Nephron (organoid): Measurements from ENCODE around the gene GSN.
A peak's percentile ranks its signal among the peaks of the same experiment; 100 is the strongest.

Experiments used
- H3K27ac Mint-ChIP-seq, 3 experiments: 2 replicates each; pipeline ENCODE4 v1.8.0; 2020; ENCODE audit warnings: mixed read lengths in 3 of 3, mild to moderate bottlenecking in 2 of 3, moderate library complexity in 1 of 3
- H3K27me3 Mint-ChIP-seq: 2 replicates; pipeline ENCODE4 v1.8.0; 2021; ENCODE audit warnings: low read depth, mild to moderate bottlenecking, moderate library complexity, mixed read lengths
- H3K36me3 Mint-ChIP-seq: 2 replicates; pipeline ENCODE4 v1.8.0; 2020; ENCODE audit warnings: low read depth, mixed read lengths
- H3K4me1 Mint-ChIP-seq: 2 replicates; pipeline ENCODE4 v1.8.0; 2020; ENCODE audit warnings: mixed read lengths
- H3K4me3 Mint-ChIP-seq, 3 experiments: 2 replicates each; pipeline ENCODE4 v1.8.0; 2020; ENCODE audit warnings: mild to moderate bottlenecking in 3 of 3, mixed read lengths in 3 of 3, moderate library complexity in 2 of 3
- H3K9me3 Mint-ChIP-seq: 2 replicates; pipeline ENCODE4 v1.8.0; 2020; ENCODE audit warnings: mixed read lengths
- TF ChIP-seq, protein P1 (sequence below), 3 experiments: fragments of 200-600 bp; sonication (generic); IDR thresholded peaks; one replicate each; pipeline ENCODE4 v1.5.0; 2021; ENCODE audit warnings: antibody characterized with exemption in 3 of 3; ENCODE audit not compliant: unreplicated experiment in 3 of 3

The GSN gene

DNA sequence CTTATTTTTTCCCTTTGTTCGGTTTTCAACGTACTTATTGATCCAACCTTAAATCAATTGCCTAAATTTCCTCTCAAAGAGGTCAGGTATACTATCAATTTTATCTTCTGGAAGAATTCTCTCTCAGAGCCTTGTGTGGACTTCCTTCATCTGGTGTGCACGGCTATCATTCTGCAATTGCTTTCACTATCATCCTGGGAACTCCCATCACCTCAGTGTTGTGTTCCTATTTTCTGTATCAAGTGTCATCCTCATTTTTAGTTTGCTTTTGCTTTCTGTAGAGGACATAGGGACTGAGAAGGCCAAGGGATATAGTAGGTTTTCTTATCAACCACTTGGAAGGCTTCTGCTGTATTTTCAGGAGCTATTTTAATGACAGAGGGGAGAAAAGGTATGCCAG lies 90.8 kb downstream of the GSN start:
- peaks cover 1% of the 10 kb centered on the region for H3K36me3 Mint-ChIP-seq
- no peaks in the 10 kb centered on the region for H3K9me3 Mint-ChIP-seq
- peak overlapping the region in 1 of 3 experiments; percentile 0 for H3K27ac Mint-ChIP-seq
- TF ChIP-seq, protein P1, sequence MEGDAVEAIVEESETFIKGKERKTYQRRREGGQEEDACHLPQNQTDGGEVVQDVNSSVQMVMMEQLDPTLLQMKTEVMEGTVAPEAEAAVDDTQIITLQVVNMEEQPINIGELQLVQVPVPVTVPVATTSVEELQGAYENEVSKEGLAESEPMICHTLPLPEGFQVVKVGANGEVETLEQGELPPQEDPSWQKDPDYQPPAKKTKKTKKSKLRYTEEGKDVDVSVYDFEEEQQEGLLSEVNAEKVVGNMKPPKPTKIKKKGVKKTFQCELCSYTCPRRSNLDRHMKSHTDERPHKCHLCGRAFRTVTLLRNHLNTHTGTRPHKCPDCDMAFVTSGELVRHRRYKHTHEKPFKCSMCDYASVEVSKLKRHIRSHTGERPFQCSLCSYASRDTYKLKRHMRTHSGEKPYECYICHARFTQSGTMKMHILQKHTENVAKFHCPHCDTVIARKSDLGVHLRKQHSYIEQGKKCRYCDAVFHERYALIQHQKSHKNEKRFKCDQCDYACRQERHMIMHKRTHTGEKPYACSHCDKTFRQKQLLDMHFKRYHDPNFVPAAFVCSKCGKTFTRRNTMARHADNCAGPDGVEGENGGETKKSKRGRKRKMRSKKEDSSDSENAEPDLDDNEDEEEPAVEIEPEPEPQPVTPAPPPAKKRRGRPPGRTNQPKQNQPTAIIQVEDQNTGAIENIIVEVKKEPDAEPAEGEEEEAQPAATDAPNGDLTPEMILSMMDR (IDR thresholded peaks at IDR 0.05; ENCODE audit: unreplicated experiment in 3 of 3): no peak
- H3K4me1 Mint-ChIP-seq: peaks cover 43% of the 10 kb centered on the region
- no peaks in the 10 kb centered on the region for H3K27me3 Mint-ChIP-seq
- H3K4me3 Mint-ChIP-seq: no peak overlapping the region

DNA sequence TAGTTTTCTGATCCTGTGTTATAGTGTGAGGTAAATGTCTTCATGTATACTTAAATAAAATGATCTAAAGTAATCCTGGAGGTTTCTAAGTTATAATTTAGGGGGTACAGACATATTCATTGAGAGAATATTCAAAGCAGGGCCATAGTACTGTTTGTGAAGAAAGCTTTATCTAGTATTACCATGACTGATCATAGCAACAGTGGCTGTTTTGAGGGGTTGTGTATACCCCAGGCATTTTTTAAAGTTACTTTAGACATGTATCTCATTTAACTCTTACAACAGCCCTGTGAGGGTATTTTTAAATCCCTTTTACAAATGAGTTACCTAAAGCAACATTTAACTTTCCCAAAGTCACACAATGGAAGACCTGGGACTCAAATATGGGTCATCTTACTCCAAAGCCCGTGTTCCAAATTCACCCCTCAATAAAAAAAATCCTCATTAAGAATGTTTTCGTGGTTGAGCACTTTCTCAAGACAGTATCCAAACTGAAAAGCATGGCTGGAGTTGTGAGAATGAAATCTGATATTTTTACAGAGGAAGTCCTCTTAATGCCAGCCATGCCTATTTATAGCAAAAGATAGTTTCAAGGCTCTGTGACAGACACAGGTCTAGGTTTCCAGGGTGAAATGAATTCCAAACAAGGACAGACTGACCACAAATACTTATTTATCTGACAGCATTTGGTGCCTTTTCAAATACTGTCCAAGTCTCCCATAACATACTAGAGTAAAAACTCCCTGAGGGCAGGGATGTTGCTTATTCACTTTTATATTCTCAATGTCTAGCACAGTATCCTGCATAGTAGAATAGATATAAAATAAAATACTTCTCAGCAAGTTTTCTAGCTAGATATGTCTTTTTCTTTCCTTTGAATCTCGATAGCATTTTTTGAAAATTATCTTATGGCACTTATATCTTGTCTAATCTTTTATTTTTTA lies 91.7 kb downstream of the GSN start:
- Mint-ChIP-seq H3K4me1 (peaks cover 45% of the 10 kb centered on the region), H3K36me3 (no peaks in the 10 kb centered on the region), H3K27me3 (no peaks in the 10 kb centered on the region), H3K4me3 (no peak overlapping the region), H3K27ac (no peak overlapping the region), H3K9me3 (no peaks in the 10 kb centered on the region)
- TF ChIP-seq, protein P1 (IDR thresholded peaks at IDR 0.05; ENCODE audit: unreplicated experiment in 3 of 3): no peak

DNA sequence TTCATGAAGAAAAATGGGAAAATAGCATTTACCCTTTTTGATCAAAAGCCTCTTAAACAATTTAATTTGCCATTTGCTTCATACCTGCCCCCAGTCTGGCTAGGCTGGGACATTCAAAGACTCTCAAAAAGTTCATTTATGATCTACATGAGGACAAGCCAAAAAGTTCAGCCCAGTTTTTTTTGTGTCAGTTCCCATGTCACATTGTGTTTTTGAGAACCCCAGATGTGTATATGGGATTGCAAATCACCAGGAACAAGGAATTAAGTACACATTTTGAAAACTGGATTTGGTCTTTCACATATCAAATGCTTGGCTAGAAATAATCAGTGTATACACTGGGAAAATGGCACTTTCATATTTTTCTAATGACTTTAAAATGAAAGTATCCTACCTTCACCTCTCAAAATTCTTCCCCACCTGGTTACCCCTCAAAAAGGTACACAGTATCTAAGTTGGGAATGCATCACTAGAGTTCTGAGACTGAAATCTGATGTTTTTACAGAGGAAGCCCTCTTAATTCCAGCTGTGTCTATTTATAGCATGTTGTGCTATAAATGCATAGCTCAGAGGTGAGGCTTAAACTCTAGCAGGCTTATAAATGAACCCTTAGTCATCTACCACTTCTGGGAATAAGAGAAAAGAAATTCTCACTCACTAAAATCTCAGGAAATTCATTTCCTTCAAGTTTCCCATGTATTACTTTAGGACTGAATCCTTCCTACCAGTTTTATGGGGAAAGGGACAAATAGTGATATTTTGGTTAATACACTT lies 92.8 kb downstream of the GSN start:
- no peaks in the 10 kb centered on the region for H3K9me3 Mint-ChIP-seq
- no peaks in the 10 kb centered on the region for H3K27me3 Mint-ChIP-seq
- peaks cover 53% of the 10 kb centered on the region for H3K4me1 Mint-ChIP-seq
- H3K27ac Mint-ChIP-seq: no peak overlapping the region
- no peak overlapping the region for H3K4me3 Mint-ChIP-seq
- TF ChIP-seq, protein P1 (IDR thresholded peaks at IDR 0.05; ENCODE audit: unreplicated experiment in 3 of 3): no peak
- H3K36me3 Mint-ChIP-seq: no peaks in the 10 kb centered on the region

DNA sequence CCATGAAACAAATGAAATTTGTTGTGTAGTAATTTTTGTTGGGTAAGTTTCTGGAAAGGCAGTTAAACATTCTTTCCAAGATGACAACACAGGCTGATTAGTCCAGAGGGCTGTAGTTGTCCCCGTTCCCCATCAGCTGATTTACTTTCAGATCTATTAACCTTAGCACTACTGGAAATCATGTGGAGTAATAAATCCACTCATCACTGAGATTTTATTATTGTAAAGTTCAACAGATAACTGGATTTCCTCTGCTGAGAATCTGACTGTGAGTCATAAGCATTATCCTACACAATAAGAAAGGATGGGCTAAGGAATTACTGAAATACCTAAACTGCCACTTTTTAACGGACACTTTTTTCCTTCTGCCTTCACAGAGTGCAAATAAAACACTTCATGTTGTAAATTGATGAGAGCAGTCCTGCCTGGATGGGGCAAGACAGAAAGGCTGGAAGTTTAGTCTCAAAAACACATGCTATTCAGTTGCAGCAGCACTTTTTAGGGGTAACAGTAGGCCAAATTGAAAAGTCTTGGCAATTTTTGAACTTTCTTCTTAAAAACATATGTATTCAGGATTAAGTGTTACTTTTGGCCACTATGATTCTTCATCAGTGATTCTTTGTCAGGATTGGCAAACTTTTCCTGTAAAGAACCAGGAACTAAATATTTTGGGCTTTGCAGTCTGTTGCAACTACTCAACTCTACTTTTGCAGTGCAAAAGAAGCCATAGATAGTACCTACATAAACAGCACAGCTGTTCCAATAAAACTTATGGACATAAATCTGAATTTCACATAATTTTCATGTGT lies 95.1 kb downstream of the GSN start:
- Mint-ChIP-seq H3K27me3 (peaks cover 4% of the 10 kb centered on the region), H3K4me1 (peaks cover 63% of the 10 kb centered on the region), H3K9me3 (no peaks in the 10 kb centered on the region), H3K36me3 (no peaks in the 10 kb centered on the region), H3K27ac (peak overlapping the region; percentile 65 to 83 (median 81)), H3K4me3 (peak overlapping the region in 1 of 3 experiments; percentile 45)
- TF ChIP-seq, protein P1 (IDR thresholded peaks at IDR 0.05; ENCODE audit: unreplicated experiment in 3 of 3): no peak

DNA sequence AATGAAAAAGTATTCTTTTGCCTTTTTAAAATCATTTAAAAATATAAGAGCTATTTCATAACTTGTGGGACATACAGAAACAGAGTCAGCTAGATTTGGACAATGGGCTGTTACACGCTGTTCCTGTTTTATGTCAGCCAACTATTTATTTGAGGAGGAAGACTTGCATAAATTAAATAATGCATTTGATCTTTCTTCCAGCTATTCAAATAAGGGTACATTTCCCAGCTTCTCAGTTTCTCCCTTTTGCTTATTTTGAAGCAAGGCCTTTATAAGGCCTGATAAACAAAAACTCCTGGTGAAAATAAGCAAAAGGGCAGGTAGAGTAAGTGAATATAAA lies 95.6 kb downstream of the GSN start:
- peak overlapping the region in 1 of 3 experiments; percentile 6 for H3K27ac Mint-ChIP-seq
- no peaks in the 10 kb centered on the region for H3K36me3 Mint-ChIP-seq
- H3K4me3 Mint-ChIP-seq: no peak overlapping the region
- peaks cover 9% of the 10 kb centered on the region for H3K27me3 Mint-ChIP-seq
- H3K9me3 Mint-ChIP-seq: no peaks in the 10 kb centered on the region
- peaks cover 67% of the 10 kb centered on the region for H3K4me1 Mint-ChIP-seq
- TF ChIP-seq, protein P1 (IDR thresholded peaks at IDR 0.05; ENCODE audit: unreplicated experiment in 3 of 3): no peak
